ENCODE results near the gene ARPC1A. TPM values are rescaled to one million over a fixed set of nuclear protein-coding genes. Genes with fewer than 3 reads are reported as not detected.

The ARPC1A gene
- total RNA-seq, 2 donors from 2014 or later = 173 to 231 TPM

DNA sequence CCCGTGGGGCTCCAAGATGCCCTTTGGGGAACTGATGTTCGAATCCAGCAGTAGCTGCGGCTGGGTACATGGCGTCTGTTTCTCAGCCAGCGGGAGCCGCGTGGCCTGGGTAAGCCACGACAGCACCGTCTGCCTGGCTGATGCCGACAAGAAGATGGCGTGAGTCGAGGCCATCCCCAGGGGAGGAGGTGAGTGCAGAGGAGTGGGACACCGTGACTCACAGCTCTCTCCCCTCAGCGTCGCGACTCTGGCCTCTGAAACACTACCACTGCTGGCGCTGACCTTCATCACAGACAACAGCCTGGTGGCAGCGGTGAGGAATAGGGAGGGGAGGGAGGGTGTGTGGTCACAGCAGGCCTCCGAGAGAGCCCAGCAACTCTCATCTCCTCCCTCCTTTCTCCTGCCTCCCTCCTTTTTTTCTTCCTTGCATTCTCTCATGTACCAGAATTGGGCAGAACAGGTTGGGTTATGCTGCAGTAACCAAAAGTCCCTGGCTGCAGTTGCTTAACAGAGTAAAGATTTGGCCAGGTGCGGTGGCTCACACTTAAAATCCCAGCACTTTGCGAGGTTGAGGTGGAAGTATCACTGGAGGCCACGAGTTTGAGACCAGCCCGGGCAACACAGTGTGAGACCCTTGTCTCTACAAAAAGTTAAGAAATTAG is 65.4 kb downstream of the ARPC1A start:
- intact Hi-C loops (cut with DNase I) = no loop called here

DNA sequence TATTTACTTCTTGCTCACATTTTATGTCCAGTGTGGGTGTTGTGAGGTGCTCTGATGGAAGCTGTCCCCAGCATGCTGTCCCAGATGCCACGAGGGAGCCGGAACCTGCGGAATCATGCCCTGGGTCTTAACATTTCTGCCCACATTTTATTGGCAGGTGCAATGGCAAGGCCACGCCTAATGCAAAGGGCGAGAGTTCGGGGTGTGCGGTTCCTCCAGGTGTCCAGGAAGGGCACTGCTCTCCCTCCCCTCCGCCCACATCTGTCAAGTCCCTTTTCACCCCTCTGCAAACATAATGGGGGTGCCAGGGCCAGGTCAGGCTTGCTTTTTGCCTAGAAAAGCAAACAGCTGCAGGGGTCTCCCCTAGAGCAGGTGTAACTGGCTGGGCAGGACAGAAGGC is 66.3 kb downstream of the ARPC1A start:
- peaks cover 17% of the 10 kb centered on the region for H3K36me3 ChIP-seq

More for the DNA sequence above, 65.4 kb downstream of the ARPC1A start:
- no peaks in the 10 kb centered on the region for H3K27me3 ChIP-seq
- no peak overlapping the region for H3K9ac ChIP-seq (ENCODE audit: low read depth in 2 of 2, low read length in 2 of 2)
- DNase-seq = no peak
- H3K27ac ChIP-seq = no peak overlapping the region
- peaks cover 7% of the 10 kb centered on the region for H3K4me1 ChIP-seq
- no peaks in the 10 kb centered on the region for H3K9me3 ChIP-seq
- H3K36me3 ChIP-seq = peaks cover 16% of the 10 kb centered on the region
- no peak overlapping the region for H3K4me3 ChIP-seq
- TF ChIP-seq, protein P1, sequence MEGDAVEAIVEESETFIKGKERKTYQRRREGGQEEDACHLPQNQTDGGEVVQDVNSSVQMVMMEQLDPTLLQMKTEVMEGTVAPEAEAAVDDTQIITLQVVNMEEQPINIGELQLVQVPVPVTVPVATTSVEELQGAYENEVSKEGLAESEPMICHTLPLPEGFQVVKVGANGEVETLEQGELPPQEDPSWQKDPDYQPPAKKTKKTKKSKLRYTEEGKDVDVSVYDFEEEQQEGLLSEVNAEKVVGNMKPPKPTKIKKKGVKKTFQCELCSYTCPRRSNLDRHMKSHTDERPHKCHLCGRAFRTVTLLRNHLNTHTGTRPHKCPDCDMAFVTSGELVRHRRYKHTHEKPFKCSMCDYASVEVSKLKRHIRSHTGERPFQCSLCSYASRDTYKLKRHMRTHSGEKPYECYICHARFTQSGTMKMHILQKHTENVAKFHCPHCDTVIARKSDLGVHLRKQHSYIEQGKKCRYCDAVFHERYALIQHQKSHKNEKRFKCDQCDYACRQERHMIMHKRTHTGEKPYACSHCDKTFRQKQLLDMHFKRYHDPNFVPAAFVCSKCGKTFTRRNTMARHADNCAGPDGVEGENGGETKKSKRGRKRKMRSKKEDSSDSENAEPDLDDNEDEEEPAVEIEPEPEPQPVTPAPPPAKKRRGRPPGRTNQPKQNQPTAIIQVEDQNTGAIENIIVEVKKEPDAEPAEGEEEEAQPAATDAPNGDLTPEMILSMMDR (IDR thresholded peaks at IDR 0.05) = no peak

DNA sequence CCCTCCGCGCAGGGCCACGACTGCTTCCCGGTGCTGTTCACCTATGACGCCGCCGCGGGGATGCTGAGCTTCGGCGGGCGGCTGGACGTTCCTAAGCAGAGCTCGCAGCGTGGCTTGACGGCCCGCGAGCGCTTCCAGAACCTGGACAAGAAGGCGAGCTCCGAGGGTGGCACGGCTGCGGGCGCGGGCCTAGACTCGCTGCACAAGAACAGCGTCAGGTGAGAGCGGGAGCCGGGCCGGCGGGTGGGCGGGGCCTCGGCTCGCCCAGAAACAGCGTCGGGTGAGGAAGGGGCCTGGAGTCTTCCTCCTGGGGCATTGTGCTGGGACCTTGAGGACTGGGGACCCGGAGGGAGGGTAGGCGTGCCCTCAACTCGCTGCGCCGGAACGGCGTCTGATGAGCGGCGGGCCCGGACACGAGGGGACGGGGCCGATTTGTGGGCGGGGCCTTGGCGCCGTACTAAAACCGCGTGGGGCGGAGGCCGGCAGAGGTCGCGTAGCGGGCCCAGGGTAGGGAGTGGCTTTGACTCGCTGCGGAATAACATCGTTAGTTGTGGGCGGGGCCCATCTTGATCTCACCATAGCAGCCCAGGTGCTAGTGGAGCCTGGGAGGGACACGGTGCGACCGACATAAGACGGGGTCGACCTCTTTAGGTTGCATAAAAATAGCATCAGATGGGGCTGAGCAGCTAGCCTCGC is 67.1 kb downstream of the ARPC1A start:
- peaks cover 23% of the 10 kb centered on the region for H3K36me3 ChIP-seq
- TF ChIP-seq, protein P1 (IDR thresholded peaks at IDR 0.05) = no peak

More for the DNA sequence above, 66.3 kb downstream of the ARPC1A start:
- Histone ChIP-seq H3K9ac (ENCODE audit: low read depth in 2 of 2, low read length in 2 of 2) (peak overlapping the region in 1 of 2 donors; percentile 72), H3K4me1 (peaks cover 7% of the 10 kb centered on the region), H3K27me3 (no peaks in the 10 kb centered on the region), H3K4me3 (peak overlapping the region; percentile 40), H3K27ac (peak overlapping the region; percentile 54), H3K9me3 (no peaks in the 10 kb centered on the region)
- DNase-seq = peak; percentile 53
- TF ChIP-seq, protein P1 (IDR thresholded peaks at IDR 0.05) = no peak
- intact Hi-C loops (cut with DNase I) = no loop called here

DNA sequence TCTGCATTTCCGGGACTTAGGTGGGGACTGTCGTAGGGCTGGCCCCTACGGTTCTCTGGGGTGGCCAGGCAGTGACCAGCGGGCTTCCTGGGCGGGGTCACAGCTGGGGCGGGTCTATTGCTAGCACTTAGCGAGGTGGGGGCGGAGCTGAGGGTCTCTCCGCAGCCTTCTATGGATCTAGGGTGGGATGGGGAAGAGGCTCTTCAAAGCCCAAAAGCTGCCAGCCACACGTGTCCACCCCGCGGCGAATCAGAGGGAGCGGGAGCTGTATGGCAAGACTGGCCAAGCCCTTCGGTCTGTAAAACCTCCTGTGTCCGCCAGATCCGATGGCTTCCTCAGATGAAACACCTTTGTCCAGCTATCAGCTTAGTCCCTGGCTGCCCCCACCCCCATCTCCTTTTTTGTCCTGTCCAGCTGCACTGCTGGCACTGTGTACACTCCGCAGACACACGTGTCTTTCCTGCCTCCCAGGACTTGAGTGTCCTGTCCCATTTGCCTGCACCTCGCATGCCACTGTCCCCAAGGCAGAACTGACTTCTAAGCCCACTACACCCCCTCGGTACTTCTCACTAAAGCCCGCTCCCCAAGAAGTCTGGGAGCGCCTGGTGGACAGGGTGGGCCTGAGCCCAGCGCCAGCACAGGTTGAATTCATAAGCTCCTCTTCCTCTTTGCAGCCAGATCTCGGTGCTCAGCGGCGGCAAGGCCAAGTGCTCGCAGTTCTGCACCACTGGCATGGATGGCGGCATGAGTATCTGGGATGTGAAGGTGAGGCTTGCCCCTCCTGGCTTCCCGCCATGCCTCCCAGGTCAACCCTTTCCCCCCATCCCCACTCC is 67.9 kb downstream of the ARPC1A start:
- Histone ChIP-seq H3K27me3 (no peaks in the 10 kb centered on the region), H3K4me3 (peak overlapping the region; percentile 40), H3K4me1 (peaks cover 7% of the 10 kb centered on the region), H3K9me3 (no peaks in the 10 kb centered on the region), H3K9ac (ENCODE audit: low read depth in 2 of 2, low read length in 2 of 2) (peak overlapping the region in 1 of 2 donors; percentile 63), H3K36me3 (peaks cover 23% of the 10 kb centered on the region), H3K27ac (peak overlapping the region; percentile 54)
- TF ChIP-seq, protein P1 (IDR thresholded peaks at IDR 0.05) = no peak
- intact Hi-C loops (cut with DNase I) = no loop called here
- no peak for DNase-seq

More for the DNA sequence above, 67.1 kb downstream of the ARPC1A start:
- intact Hi-C loops (cut with DNase I) = no loop called here
- Histone ChIP-seq H3K4me3 (peak overlapping the region; percentile 40), H3K9ac (ENCODE audit: low read depth in 2 of 2, low read length in 2 of 2) (peak overlapping the region; percentile 63 to 72), H3K9me3 (no peaks in the 10 kb centered on the region), H3K4me1 (peaks cover 7% of the 10 kb centered on the region), H3K27ac (peak overlapping the region; percentile 54), H3K27me3 (no peaks in the 10 kb centered on the region)
- DNase-seq = peak; percentile 91

DNA sequence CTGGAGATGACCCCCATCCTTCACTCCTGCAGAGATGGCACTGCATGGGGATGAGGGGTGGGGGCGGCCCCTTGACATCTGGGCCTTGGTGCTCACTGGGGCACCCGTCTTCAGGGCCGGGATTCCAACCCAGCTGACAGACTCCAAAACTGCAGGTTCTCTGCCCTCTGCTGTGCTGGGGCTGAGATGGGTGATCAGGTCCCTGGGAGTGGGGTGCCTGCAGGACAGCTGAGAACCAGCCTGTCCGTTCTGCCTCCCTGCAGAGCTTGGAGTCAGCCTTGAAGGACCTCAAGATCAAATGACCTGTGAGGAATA is 68.4 kb downstream of the ARPC1A start:
- TF ChIP-seq, protein P1 (IDR thresholded peaks at IDR 0.05) = no peak
- no peak overlapping the region for H3K27ac ChIP-seq
- peaks cover 24% of the 10 kb centered on the region for H3K36me3 ChIP-seq
- intact Hi-C loops (cut with DNase I) = no loop called here
- no peak overlapping the region for H3K9ac ChIP-seq (ENCODE audit: low read depth in 2 of 2, low read length in 2 of 2)
- H3K4me1 ChIP-seq = peaks cover 7% of the 10 kb centered on the region
- no peak for DNase-seq
- no peaks in the 10 kb centered on the region for H3K27me3 ChIP-seq
- no peaks in the 10 kb centered on the region for H3K9me3 ChIP-seq
- H3K4me3 ChIP-seq = no peak overlapping the region

Measured in colonic mucosa (tissue), 4 donors.